HG03571 (cell line): ENCODE data around the gene NACC1.

Experiments
- ATAC-seq: cut with Tn5 transposase; IDR thresholded peaks from one replicate; pipeline ENCODE4 v1.9.1; 2021; ENCODE audit not compliant: unreplicated experiment

NACC1 gene

DNA sequence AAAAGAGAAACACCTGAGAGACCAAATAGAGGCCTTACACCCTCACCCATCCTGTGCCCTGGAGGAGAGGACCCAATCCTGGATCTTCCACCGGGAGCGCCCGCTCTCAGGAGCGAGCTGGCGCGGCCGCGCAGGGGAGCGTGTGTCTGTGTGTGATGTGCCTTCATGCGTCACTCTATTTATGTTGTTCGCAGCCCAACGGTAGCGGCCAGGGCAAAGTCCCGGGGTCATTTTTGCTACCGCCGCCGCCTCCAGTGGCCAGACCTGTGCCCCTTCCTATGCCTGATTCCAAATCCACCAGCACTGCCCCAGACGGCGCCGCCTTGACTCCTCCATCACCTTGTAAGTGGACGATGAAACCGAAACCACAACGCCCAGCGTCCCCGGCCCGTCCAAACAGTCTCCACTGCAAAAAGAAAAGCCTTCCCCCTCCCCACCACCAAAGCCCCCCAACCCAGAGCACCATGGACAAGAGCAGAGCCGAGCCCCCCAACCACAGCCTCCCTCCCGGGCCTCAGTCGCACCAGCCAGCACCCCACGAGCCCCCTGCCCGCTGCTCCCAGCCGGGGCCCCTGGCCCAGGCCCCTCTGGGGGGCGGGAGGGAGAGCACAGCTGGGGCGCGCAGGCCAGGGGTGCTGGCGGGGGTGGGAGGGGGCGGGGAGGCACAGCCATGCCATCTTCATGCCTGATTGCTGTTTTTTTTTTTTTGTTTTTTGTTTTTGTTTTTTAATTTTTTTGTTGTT lies 30.1 kb upstream of the NACC1 start:
- no peak for ATAC-seq

DNA sequence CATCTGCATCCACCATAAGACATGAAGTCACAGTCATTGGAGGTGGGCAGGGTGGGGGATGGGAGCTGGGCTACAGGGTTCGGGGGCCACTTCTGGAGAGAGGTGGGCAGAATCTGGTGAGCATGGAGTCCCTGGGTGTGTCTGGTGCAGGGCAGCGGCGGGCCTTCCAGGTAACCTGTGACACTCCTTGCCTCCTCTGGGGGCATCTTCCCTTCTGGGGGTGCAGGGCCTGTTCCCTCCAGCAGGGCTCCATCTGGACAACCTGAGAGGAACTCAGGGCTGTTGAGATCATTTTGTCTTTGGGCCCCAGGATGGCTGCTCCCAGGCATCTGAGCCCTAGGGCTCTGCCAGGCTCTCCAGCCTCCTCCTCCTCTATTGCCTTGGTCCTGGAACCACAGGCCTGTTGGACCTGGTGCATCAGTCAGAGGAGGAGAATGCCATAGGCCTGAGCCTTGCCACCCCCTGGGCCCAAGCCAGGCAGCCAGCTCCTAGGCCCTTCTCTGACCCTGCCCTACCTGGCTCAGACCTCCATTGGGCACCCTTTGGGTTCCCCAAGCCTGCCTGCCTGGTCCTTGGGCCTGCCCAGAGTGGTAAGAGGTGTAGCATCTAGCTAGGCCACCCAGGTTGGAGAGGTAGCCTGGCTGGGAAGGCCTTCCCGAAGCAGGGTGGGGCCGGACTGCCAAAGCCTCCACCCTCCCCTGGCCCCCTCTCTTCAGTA lies 28.8 kb upstream of the NACC1 start:
- ATAC-seq, result no peak

GRCh38 chr19:13089857-13090507 lies 28.1 kb upstream of the NACC1 start:
- ATAC-seq, result no peak

DNA sequence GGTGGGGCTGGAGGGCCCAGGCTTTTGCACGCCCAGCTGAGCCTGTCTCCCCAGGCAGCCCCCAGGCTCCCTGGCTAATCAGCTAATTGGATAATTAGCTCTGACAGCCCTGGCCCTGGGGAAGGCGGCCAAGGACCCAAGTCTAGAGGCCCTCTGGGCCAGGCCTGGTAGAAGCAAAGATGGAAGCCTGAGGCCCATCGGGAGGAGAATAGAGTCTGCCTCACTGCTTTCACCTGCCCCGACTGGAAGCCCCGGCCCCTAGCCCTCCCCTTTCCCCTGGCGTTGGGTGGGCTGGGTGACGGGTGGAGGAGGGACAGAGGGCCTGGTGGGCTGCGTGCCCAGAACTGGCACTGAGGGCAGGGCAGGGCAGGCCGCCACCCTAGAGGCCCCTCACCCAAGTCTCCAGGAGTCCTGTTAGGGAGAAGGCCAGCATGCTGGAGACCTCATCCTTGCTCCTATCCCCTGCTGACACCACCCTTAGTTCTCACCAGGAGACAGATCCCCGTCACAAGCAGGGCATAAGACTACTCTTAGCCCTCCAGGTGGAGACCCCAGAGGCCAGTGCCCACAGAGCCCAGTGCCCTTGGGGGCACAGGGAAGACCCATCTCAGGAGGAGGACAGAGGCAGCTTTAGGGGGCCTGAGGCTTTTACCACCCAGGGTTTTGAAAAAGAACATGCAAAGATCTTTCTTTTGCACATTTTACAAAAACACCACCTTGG lies 27.4 kb upstream of the NACC1 start:
- no peak for ATAC-seq

DNA sequence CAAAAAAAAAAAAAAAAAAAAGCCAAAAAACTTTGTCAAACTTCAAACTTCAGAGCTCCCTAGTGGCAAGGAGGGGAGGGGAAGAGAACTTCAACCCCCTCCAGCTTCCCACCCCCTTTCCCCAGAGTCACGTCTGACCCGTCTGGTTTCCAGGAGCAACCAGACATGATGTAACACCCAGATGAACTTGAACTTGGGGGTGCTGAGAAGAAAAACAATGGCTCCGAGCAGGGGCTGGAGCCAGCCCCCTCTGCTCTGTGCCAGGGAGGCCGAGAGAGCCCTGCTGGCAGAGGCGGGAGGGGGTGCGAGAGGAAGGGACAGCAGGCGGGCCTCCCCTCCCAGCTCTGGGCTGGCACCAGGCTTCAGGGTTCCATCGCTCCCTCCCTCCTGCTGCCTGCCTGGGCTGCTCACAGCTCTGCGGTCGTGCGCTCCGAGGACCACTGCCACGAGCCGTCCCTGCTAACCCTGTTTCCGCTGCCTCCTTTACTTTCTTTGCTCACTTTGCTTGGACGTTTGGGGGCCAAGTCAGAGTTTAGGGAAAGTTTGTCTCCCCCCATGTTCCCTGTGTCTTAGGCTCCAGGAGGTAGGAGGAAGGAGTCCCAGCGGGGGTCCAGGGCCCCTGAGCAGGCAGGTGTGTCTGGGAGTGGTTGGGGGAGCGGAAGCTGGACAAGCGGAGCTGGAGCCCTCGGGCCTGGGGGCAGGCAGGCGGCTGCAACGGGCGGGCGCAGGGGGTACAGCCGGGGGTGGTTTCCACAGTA lies 26.5 kb upstream of the NACC1 start:
- ATAC-seq, result no peak

DNA sequence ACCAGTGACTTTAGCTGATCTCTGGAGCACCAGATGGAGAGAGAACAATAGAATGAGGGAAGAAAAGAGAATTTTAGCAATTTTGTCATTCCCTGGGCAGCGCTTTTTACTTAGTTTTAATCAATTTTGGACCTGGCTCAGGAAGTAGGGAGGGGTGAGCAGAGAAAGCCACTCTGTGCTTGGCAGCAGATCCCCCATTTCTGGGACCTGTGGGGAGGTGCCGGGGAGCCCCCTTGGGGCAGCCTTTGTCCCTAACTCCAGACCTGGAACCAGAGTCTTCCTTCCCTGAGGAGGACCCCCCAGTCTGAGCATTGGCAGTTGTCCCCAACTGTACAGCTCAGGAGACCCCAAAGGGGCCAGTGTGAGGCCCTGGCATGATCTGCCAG lies 25.9 kb upstream of the NACC1 start:
- no peak for ATAC-seq

DNA sequence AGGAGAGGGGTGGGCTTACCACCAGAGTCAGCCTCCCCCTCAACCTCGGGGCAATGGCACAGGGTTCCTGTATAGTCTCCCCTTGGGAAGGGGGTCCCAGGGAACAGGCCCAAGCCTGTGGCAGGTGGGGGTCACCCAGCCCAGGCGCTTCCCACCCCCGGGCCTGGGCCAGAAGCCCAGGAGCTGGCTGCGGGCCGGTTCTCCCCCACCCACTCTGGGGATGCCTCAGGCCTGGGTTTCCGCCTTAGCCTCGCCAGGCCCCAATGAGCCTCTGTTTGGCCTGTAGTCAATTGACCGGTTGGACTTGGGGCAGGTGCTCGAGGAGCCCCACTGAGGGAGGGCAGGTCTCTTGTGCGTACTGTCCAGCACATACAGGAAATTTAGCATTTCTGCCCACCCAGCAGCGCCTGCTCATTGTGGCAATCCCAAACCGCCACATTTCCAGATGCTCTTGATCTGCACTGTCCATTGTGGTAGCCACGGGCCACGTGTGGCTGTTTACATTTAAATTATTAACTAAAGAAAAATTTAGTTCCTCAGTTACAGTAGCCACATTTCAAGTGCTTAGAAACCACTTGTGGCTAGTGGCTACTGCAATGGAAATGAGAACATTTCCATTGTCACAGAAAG lies 25.3 kb upstream of the NACC1 start:
- no peak for ATAC-seq

GRCh38 chr19:13093407-13094105 lies 24.5 kb upstream of the NACC1 start:
- ATAC-seq, result no peak

DNA sequence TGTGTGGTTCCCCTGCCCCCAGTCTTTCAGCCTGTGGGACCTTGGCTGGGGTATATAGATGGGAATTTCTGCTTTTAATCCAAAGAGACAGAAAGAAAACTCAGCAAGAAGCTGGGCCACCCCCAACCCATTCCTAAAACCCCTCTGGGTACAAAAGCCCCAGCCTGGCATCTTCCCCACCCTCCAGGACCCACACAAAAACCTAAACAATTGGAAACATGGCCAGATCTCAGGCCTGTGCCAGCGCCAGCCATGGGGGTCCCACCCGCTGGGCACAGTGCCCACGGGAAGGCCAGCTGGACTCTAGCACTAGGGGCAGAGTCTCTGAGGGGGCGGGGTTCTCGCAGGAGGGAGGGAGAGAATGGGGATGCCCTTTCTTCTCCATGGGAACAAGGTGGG lies 24.0 kb upstream of the NACC1 start:
- ATAC-seq, result no peak

- no peak for ATAC-seq
These were observed 23.2 kb upstream of the NACC1 start for GRCh38 chr19:13094771-13095392.

DNA sequence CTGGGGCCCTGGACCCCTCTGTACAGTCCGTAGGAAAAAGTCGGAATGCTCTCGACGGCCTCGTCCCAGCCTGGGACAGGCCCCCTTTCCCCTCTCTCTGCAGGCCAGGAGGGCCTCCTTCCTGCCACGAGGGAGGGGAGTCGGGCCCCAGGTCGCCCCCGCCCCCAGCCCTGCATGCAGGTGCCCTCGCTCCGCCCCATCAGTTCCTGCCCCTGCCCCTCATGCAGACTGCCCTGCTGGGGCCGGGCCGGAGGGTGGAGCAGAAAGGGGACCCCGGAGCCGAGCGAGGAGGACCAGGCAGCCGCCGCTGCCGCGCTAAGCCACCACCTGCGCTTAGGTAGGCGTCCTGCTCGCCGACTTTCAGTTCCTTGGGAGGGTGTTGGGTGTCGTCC lies 22.7 kb upstream of the NACC1 start:
- ATAC-seq, result no peak

DNA sequence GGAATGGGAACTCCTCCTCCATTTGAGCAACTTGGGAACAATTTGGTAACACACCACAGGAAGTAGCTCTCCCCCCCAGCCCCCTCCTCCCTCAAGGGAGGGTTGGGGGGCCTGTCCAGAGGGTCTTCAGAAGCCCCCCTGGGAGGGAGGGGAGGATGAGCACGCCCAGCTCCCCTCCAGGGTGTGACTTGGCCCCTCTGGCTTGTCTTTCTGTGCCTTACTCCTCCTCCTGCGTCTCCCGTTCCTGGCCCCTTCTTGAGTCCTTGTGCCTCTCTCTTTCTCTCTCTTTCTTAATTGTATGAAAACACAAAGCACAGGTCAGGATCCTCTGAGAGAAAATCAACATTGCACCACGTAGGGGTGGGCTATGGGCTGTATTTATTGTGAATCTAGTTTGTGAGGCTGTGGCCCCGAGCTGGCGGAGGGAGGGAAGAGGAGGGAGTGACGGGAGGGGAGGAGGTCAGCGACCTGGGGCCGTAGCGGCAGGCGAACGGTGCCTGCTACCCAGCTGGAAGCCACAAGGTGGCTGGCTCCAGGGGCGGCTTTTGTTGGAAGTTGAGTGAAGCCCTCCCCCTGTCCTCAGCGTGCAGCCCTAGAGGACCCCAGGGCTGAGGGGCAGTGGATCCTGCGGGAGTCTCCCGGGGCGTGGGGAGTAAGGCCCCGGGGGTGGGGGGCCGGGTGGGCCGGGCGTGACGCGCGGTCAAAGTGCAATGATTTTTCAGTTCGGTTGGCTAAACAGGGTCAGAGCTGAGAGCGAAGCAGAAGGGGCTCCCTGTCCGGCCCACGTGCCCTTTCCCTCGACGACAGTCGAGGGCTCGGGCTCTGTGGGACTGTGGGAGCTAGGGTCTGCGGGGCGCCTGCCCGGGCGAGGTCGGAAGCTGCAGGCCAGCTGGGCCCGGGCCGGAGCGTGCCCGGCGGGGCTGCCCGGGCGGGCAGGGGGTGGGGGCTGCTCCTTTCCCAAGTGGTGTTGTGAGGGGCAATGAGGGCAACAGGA lies 21.8 kb upstream of the NACC1 start:
- ATAC-seq, result no peak

DNA sequence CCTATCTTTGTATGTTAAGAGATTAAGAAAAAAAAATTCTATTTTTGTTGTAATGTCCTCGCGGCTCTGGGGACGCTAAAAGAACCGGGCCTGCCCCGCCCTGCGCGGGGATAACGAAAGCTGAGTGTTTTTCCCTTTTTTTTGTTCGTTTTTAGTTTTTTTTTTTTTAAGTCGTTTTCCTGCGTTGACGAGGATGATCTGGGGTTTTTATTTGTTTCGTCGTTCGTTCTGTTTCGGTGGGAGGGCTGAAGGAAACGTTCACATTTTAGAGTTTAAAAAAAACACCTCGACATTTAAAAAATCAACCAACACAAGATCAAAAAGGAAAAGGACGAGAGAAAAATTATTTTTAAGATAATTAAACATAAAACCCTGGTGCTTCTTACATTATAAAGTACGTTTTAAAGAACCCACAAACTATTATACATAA lies 21.0 kb upstream of the NACC1 start:
- no peak for ATAC-seq

GRCh38 chr19:13097463-13098258 lies 20.4 kb upstream of the NACC1 start:
- no peak for ATAC-seq

GRCh38 chr19:13098277-13099072 lies 19.6 kb upstream of the NACC1 start:
- no peak for ATAC-seq
